ENCODE results near the gene PEX16. TPM values are rescaled to one million over a fixed set of nuclear protein-coding genes. Genes with fewer than 3 reads are reported as not detected.

PEX16 gene
- total and polyA plus RNA-seq, 2 experiments from 2014 or later = 28.0 to 32.8 TPM

- H3K9me2 ChIP-seq (replicated peaks; ENCODE audit: insufficient read depth) = no peaks in the 10 kb centered on the region
- TF ChIP-seq CTCF (IDR thresholded peaks at IDR 0.05; ENCODE audit: poor library complexity) (no peak), EZH2 (IDR thresholded peaks at IDR 0.05; ENCODE audit: borderline replicate concordance) (no peak), EZH2phosphoT487 (IDR thresholded peaks at IDR 0.05; ENCODE audit: low read depth, severe bottlenecking, unreplicated experiment) (no peak)
- no peak overlapping the region for H2AFZ ChIP-seq
- H3K36me3 ChIP-seq (replicated peaks; ENCODE audit: insufficient read depth, low read depth) = no peaks in the 10 kb centered on the region
- no peaks in the 10 kb centered on the region for H3K27me3 ChIP-seq
- no peak overlapping the region for H3K4me3 ChIP-seq
- H3K9me3 ChIP-seq (ENCODE audit: low read depth) = no peaks in the 10 kb centered on the region
- H3K27ac ChIP-seq = no peak overlapping the region
- 97% methylated on average over 4 of the region's 4 CpGs for WGBS (ENCODE audit: low lambda C conversion rate, missing lambda C conversion rate)
- H3K4me2 ChIP-seq = no peak overlapping the region
- no peaks in the 10 kb centered on the region for H3K79me2 ChIP-seq
- no peaks in the 10 kb centered on the region for H3K4me1 ChIP-seq (ENCODE audit: insufficient read depth)
- no peak for DNase-seq (ENCODE audit: low spot score)
- no peaks in the 10 kb centered on the region for H4K20me1 ChIP-seq (ENCODE audit: insufficient read depth, poor library complexity, severe bottlenecking)
These were observed 23.6 kb upstream of the PEX16 start for GRCh38 chr11:45941285-45941684.

- Histone ChIP-seq H3K9me3 (ENCODE audit: low read depth) (no peaks in the 10 kb centered on the region), H3K4me2 (no peak overlapping the region), H3K4me3 (no peak overlapping the region), H3K27me3 (no peaks in the 10 kb centered on the region), H2AFZ (no peak overlapping the region), H3K79me2 (no peaks in the 10 kb centered on the region), H4K20me1 (ENCODE audit: insufficient read depth, poor library complexity, severe bottlenecking) (no peaks in the 10 kb centered on the region), H3K9me2 (replicated peaks; ENCODE audit: insufficient read depth) (no peaks in the 10 kb centered on the region), H3K27ac (no peak overlapping the region), H3K36me3 (replicated peaks; ENCODE audit: insufficient read depth, low read depth) (no peaks in the 10 kb centered on the region), H3K4me1 (ENCODE audit: insufficient read depth) (no peaks in the 10 kb centered on the region)
- 88% methylated on average over 2 of the region's 2 CpGs for WGBS (ENCODE audit: low lambda C conversion rate, missing lambda C conversion rate)
- TF ChIP-seq EZH2 (IDR thresholded peaks at IDR 0.05; ENCODE audit: borderline replicate concordance) = no peak
- no peak for TF ChIP-seq EZH2phosphoT487 (IDR thresholded peaks at IDR 0.05; ENCODE audit: low read depth, severe bottlenecking, unreplicated experiment)
- TF ChIP-seq CTCF (IDR thresholded peaks at IDR 0.05; ENCODE audit: poor library complexity) = no peak
- DNase-seq (ENCODE audit: low spot score) = no peak
These were observed 22.2 kb upstream of the PEX16 start for GRCh38 chr11:45939836-45940235.

- H3K4me1 ChIP-seq (ENCODE audit: insufficient read depth) = peaks cover 4% of the 10 kb centered on the region
- TF ChIP-seq CTCF (IDR thresholded peaks at IDR 0.05; ENCODE audit: poor library complexity) = no peak
- no peak for TF ChIP-seq EZH2 (IDR thresholded peaks at IDR 0.05; ENCODE audit: borderline replicate concordance)
- TF ChIP-seq EZH2phosphoT487 (IDR thresholded peaks at IDR 0.05; ENCODE audit: low read depth, severe bottlenecking, unreplicated experiment) = no peak
- no peak overlapping the region for H2AFZ ChIP-seq
- DNase-seq (ENCODE audit: low spot score) = no peak
- H4K20me1 ChIP-seq (ENCODE audit: insufficient read depth, poor library complexity, severe bottlenecking) = no peaks in the 10 kb centered on the region
- no peak overlapping the region for H3K27ac ChIP-seq
- no peaks in the 10 kb centered on the region for H3K79me2 ChIP-seq
- no peak overlapping the region for H3K4me2 ChIP-seq
- H3K9me2 ChIP-seq (replicated peaks; ENCODE audit: insufficient read depth) = no peaks in the 10 kb centered on the region
- no peak overlapping the region for H3K4me3 ChIP-seq
- no peaks in the 10 kb centered on the region for H3K36me3 ChIP-seq (replicated peaks; ENCODE audit: insufficient read depth, low read depth)
- 80% methylated on average over 10 of the region's 10 CpGs for WGBS (ENCODE audit: low lambda C conversion rate, missing lambda C conversion rate)
- H3K27me3 ChIP-seq = no peaks in the 10 kb centered on the region
- H3K9me3 ChIP-seq (ENCODE audit: low read depth) = no peaks in the 10 kb centered on the region
These were observed 20.2 kb upstream of the PEX16 start for GRCh38 chr11:45937916-45938315.
